BJ (cell line): ENCODE results near the gene TOMM20. TPM values are rescaled to one million over a fixed set of nuclear protein-coding genes. Genes with fewer than 3 reads are reported as not detected.
"Not testable (repeated sequence)": the region's sequence is repeated elsewhere in the genome, so short reads cannot be mapped to it uniquely, and the experiment has no call there.

Experiments used
- CTCF ChIA-PET: fragments of 350-600 bp; formaldehyde crosslinking; extraction: SDS; loops from one replicate; lab custom pipeline; 2021; ENCODE audit warnings: antibody characterized with exemption, inconsistent platforms; lab: Yijun Ruan, JAX
- POLR2A ChIA-PET: fragments of 300-600 bp; sonication (Branson Sonifier 250); formaldehyde crosslinking; extraction: SDS; loops from one replicate; lab custom pipeline; 2021; ENCODE audit warnings: antibody characterized with exemption; lab: Charles Lee
- DNase-seq: peaks from one replicate; pipeline ENCODE4 v3.0.0-alpha.2; 2011; ENCODE audit warnings: low read depth
- H3K27me3 ChIP-seq: 2 replicates; pipeline ENCODE4 v1.6.0; 2011; ENCODE audit warnings: low read length; ENCODE audit not compliant: control insufficient read depth, insufficient read depth
- H3K36me3 ChIP-seq: 2 replicates; pipeline ENCODE4 v1.5.1; 2011; ENCODE audit warnings: low read length; ENCODE audit not compliant: control insufficient read depth, insufficient read depth
- H3K4me3 ChIP-seq: 2 replicates; pipeline ENCODE4 v1.5.1; 2011; ENCODE audit warnings: low read depth, mild to moderate bottlenecking, control low read depth, low read length
- polyA plus RNA-seq: library from polyadenylated mRNA; depleted of rRNA; stranded (reverse); fragments of >200 nt; gene quantifications from 2 replicates; pipeline ENCODE4 v1.2.3, GENCODE V29; 2011
- TF ChIP-seq, protein P1 (sequence below): IDR thresholded peaks from 2 replicates; pipeline ENCODE4 v1.5.1; 2011; ENCODE audit warnings: low read depth, mild to moderate bottlenecking, control low read depth, inconsistent platforms, low read length, moderate library complexity; ENCODE audit not compliant: insufficient read depth

TOMM20 gene
- polyA plus RNA-seq, 1 experiment = 56.8 TPM

GRCh38 chr1:235088907-235089306 lies 39.7 kb downstream of the TOMM20 start:
- Histone ChIP-seq H3K36me3 (no peaks in the 10 kb centered on the region), H3K27me3 (no peaks in the 10 kb centered on the region; the same call in 1 of the 2 replicates), H3K4me3 (no peak overlapping the region)
- ChIA-PET CTCF (interaction anchor here (0.9 to 2.9 kb wide), 4 partner anchors 16 to 601 kb away, joined by 3 to 13 read pairs (median 4); no protein-coding TSS in a partner anchor), POLR2A (interaction anchor here (0.7 kb wide), 1 partner anchor 599 kb away, joined by 5 read pairs; no protein-coding TSS in a partner anchor)
- DNase-seq = no peak
- TF ChIP-seq, protein P1, sequence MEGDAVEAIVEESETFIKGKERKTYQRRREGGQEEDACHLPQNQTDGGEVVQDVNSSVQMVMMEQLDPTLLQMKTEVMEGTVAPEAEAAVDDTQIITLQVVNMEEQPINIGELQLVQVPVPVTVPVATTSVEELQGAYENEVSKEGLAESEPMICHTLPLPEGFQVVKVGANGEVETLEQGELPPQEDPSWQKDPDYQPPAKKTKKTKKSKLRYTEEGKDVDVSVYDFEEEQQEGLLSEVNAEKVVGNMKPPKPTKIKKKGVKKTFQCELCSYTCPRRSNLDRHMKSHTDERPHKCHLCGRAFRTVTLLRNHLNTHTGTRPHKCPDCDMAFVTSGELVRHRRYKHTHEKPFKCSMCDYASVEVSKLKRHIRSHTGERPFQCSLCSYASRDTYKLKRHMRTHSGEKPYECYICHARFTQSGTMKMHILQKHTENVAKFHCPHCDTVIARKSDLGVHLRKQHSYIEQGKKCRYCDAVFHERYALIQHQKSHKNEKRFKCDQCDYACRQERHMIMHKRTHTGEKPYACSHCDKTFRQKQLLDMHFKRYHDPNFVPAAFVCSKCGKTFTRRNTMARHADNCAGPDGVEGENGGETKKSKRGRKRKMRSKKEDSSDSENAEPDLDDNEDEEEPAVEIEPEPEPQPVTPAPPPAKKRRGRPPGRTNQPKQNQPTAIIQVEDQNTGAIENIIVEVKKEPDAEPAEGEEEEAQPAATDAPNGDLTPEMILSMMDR = no peak

DNA sequence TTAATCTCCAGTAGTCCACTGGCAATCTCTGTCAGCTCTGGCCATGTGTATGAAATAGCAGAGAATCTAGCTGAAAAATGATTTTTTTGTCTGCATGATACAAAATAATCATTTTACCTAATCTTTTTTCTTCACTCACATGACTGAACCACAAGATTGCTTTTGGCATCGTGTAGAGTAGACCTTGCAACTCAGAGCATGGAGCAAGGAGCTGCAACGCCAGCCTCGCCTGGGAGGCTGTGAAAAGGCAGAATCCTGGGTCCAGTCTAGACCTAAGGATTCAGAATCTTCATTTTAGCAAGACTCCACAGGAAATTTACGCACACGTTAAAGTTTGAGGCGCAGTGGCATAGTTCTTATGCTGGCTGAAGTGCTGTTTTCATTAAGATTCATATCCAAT lies 40.2 kb downstream of the TOMM20 start:
- no peaks in the 10 kb centered on the region; the same call in 1 of the 2 replicates for H3K27me3 ChIP-seq
- TF ChIP-seq, protein P1 = no peak
- POLR2A ChIA-PET = interaction anchor here (0.7 kb wide), 1 partner anchor 598 kb away, joined by 5 read pairs; no protein-coding TSS in a partner anchor
- H3K36me3 ChIP-seq = no peaks in the 10 kb centered on the region
- CTCF ChIA-PET = interaction anchor here (0.9 to 2.3 kb wide), 4 partner anchors 17 to 601 kb away, joined by 3 to 8 read pairs (median 4); no protein-coding TSS in a partner anchor
- H3K4me3 ChIP-seq = no peak overlapping the region
- no peak for DNase-seq

- H3K4me3 ChIP-seq = no peak overlapping the region
- POLR2A ChIA-PET = no interaction called here
- H3K27me3 ChIP-seq = no peaks in the 10 kb centered on the region; the same call in 1 of the 2 replicates
- TF ChIP-seq, protein P1 = no peak
- DNase-seq = no peak
- H3K36me3 ChIP-seq = no peaks in the 10 kb centered on the region
- CTCF ChIA-PET = interaction anchor here (1.3 to 2.3 kb wide), 2 partner anchors 589 to 600 kb away, joined by 3 to 8 read pairs; no protein-coding TSS in a partner anchor
Measured at GRCh38 chr1:235087906-235088305, 40.7 kb downstream of the TOMM20 start.

GRCh38 chr1:235085411-235086117 lies 43.1 kb downstream of the TOMM20 start:
- H3K27me3 ChIP-seq, H3K36me3 ChIP-seq, H3K4me3 ChIP-seq, POLR2A ChIA-PET, DNase-seq: not testable (repeated sequence)
- CTCF ChIA-PET = interaction anchor here (0.6 to 2.9 kb wide), 4 partner anchors 9 to 844 kb away, joined by 3 to 21 read pairs (median 3); no protein-coding TSS in a partner anchor

DNA sequence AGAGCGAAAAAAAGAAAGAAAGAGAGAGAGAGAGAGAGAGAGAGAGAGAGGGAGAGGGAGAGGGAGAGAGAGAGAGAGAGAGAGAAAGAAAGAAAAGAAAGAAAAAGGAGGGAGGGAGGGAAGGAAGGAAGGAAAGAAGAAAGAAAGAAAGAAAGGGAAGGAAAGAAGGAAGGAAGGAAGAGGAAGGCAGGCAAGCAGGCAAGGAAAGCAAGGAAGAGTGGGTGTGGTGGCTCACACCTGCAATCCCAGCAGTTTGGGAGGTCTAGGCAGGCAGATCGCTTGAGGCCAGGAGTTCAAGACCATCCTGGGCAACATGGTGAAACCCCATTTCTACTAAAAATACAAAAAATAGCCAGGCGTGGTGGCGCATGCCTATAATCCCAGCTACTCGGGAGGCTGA lies 47.8 kb downstream of the TOMM20 start:
- CTCF ChIA-PET = interaction anchor here (1.0 to 1.2 kb wide), 2 partner anchors 90 to 476 kb away, joined by 3 read pairs; no protein-coding TSS in a partner anchor
- DNase-seq, H3K36me3 ChIP-seq, H3K27me3 ChIP-seq, H3K4me3 ChIP-seq, POLR2A ChIA-PET: not testable (repeated sequence)

DNA sequence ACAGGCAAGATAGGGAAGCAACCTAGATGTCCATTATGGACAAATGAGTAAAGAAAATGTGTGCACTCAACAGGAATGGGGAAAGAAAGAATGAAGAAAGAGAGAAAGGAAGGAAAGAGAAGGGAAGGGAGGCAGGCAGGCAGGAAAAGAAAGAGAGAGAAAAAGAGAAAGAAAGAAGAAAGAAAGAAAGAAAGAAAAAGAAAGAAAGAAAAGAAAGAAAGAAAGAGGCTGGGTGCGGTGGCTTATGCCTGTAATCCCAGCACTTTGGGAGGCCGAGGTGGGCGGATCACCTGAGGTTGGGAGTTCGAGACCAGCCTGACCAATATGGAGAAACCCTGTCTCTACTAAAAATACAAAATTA lies 48.4 kb downstream of the TOMM20 start:
- H3K27me3 ChIP-seq, DNase-seq, H3K4me3 ChIP-seq, H3K36me3 ChIP-seq, POLR2A ChIA-PET: not testable (repeated sequence)
- CTCF ChIA-PET = interaction anchor here (1.2 kb wide), 1 partner anchor 89 kb away, joined by 3 read pairs; no protein-coding TSS in a partner anchor
